Mesenchymal stem cell (in vitro differentiated cells and primary cell): Measurements from ENCODE around the gene ACTN3.

Experiments
- DNase-seq: peaks from one replicate; pipeline ENCODE4 v3.0.0-alpha.2; 2013
- H2AFZ ChIP-seq: one replicate; pipeline ENCODE4 v1.6.1; 2013; ENCODE audit warnings: low read depth, mild to moderate bottlenecking, control low read depth, inconsistent platforms, low read length, moderate library complexity
- H2AK5ac ChIP-seq: 2 replicates; pipeline ENCODE4 v1.6.1; 2013; ENCODE audit warnings: low read length, moderate library complexity, mild to moderate bottlenecking, inconsistent platforms; ENCODE audit not compliant: severe bottlenecking
- H2BK120ac ChIP-seq: one replicate; pipeline ENCODE4 v1.6.1; 2013; ENCODE audit warnings: low read depth, mild to moderate bottlenecking, inconsistent platforms, low read length, moderate library complexity
- H2BK12ac ChIP-seq, 2 experiments: one replicate each; pipeline ENCODE4 v1.6.1; 2013; ENCODE audit warnings: inconsistent platforms in 2 of 2, low read length in 2 of 2, mild to moderate bottlenecking in 2 of 2, moderate library complexity in 2 of 2, control low read depth in 1 of 2
- H2BK15ac ChIP-seq: one replicate; pipeline ENCODE4 v1.6.1; 2013; ENCODE audit warnings: mild to moderate bottlenecking, low read depth, inconsistent platforms; ENCODE audit not compliant: poor library complexity, severe bottlenecking
- H2BK5ac ChIP-seq: 2 replicates; pipeline ENCODE4 v1.6.1; 2013; ENCODE audit warnings: low read depth, mild to moderate bottlenecking, low read length, control low read depth, inconsistent platforms; ENCODE audit not compliant: poor library complexity, severe bottlenecking
- H3K14ac ChIP-seq, 2 experiments: one replicate each; pipeline ENCODE4 v1.6.1; 2013; ENCODE audit warnings: inconsistent platforms in 2 of 2, low read length in 2 of 2, control low read depth in 1 of 2, mild to moderate bottlenecking in 1 of 2, moderate library complexity in 1 of 2
- H3K18ac ChIP-seq, 2 experiments: one replicate each; pipeline ENCODE4 v1.6.1; 2013; ENCODE audit warnings: inconsistent platforms in 2 of 2, low read length in 2 of 2, control low read depth in 1 of 2, low read depth in 1 of 2, mild to moderate bottlenecking in 1 of 2
- H3K23ac ChIP-seq, 2 experiments: one replicate each; pipeline ENCODE4 v1.6.1; 2013; ENCODE audit warnings: inconsistent platforms in 2 of 2, low read length in 2 of 2, mild to moderate bottlenecking in 2 of 2, moderate library complexity in 2 of 2, control low read depth in 1 of 2
- H3K27ac ChIP-seq: 2 replicates; pipeline ENCODE4 v1.5.1; 2013; ENCODE audit warnings: mild to moderate bottlenecking, moderate library complexity, low read length, control low read depth, inconsistent platforms; ENCODE audit not compliant: poor library complexity, severe bottlenecking
- H3K27me3 ChIP-seq, 2 experiments: 2 replicates each; pipeline versions ENCODE4 v1.6.1 to v1.7.0; 2013; ENCODE audit warnings: low read length in 2 of 2, mild to moderate bottlenecking in 2 of 2, moderate library complexity in 2 of 2, control low read depth in 1 of 2, inconsistent platforms in 1 of 2; ENCODE audit not compliant: control insufficient read depth in 1 of 2, insufficient read depth in 1 of 2
- H3K36me3 ChIP-seq, 2 experiments: 2 replicates each; pipeline versions ENCODE4 v1.6.1 to v1.7.0; 2013; ENCODE audit warnings: low read length in 2 of 2, control low read depth in 1 of 2, inconsistent platforms in 1 of 2, low read depth in 1 of 2, mild to moderate bottlenecking in 1 of 2; ENCODE audit not compliant: insufficient read depth in 2 of 2, control insufficient read depth in 1 of 2
- H3K4ac ChIP-seq, 2 experiments: one replicate each; pipeline ENCODE4 v1.6.1; 2013; ENCODE audit warnings: inconsistent platforms in 2 of 2, low read length in 2 of 2, mild to moderate bottlenecking in 2 of 2, moderate library complexity in 2 of 2, control low read depth in 1 of 2, low read depth in 1 of 2
- H3K4me1 ChIP-seq: 2 replicates; pipeline ENCODE4 v1.6.1; 2013; ENCODE audit warnings: low read depth, low read length, control low read depth; ENCODE audit not compliant: control insufficient read depth, insufficient read depth
- H3K4me2 ChIP-seq: 2 replicates; pipeline ENCODE4 v1.6.1; 2013; ENCODE audit warnings: low read length, mild to moderate bottlenecking, inconsistent platforms; ENCODE audit not compliant: poor library complexity, severe bottlenecking
- H3K4me3 ChIP-seq, 2 experiments: 2 replicates each; pipeline versions ENCODE4 v1.5.1 to v1.7.0; 2013; ENCODE audit warnings: low read length in 2 of 2, mild to moderate bottlenecking in 2 of 2, control low read depth in 1 of 2, low read depth in 1 of 2; ENCODE audit not compliant: insufficient read depth in 1 of 2
- H3K79me1 ChIP-seq: replicated peaks from 2 replicates; pipeline ENCODE4 v1.6.1; 2013; ENCODE audit warnings: mild to moderate bottlenecking, control low read depth, low read length, inconsistent platforms; ENCODE audit not compliant: poor library complexity, severe bottlenecking
- H3K9ac ChIP-seq: 2 replicates; pipeline ENCODE4 v1.7.0; 2013; ENCODE audit warnings: mild to moderate bottlenecking, low read length, moderate library complexity
- H3K9me3 ChIP-seq: 2 replicates; pipeline ENCODE4 v1.7.0; 2013; ENCODE audit warnings: mild to moderate bottlenecking, low read length; ENCODE audit not compliant: control insufficient read depth
- H4K8ac ChIP-seq: one replicate; pipeline ENCODE4 v1.6.1; 2013; ENCODE audit warnings: inconsistent platforms, mild to moderate bottlenecking, low read length, moderate library complexity
- H4K91ac ChIP-seq: one replicate; pipeline ENCODE4 v1.6.1; 2013; ENCODE audit warnings: mild to moderate bottlenecking, low read length, inconsistent platforms
- WGBS: methylation state at CpG from one replicate; pipeline ENCODE4 v1.1.7; 2013; ENCODE audit warnings: mixed read lengths; 5-methylcytosine and 5-hydroxymethylcytosine counted together

ACTN3 gene

GRCh38 chr11:66592457-66593302 lies 46.0 kb downstream of the ACTN3 start, which contains the start of the genes CCDC87 and CCS:
TSS of gene CCDC87 (minus strand) at chr11:66593063. CDS start at chr11:66593015, 48 bp downstream.
TSS of gene CCS (plus strand) at chr11:66593185. CDS start at chr11:66593262, 77 bp downstream.
- no peaks in the 10 kb centered on the region for H3K27me3 ChIP-seq
- H2AK5ac ChIP-seq: peak within 1 kb of the TSS; percentile 23
- H2AFZ ChIP-seq: peak within 1 kb of the TSS; percentile 94
- H3K27ac ChIP-seq: no peak within 1 kb of the TSS
- peak within 1 kb of the TSS; percentile 73 to 95 for H3K18ac ChIP-seq
- H3K4me2 ChIP-seq: peak within 1 kb of the TSS; percentile 86
- no peak within 1 kb of the TSS for H2BK5ac ChIP-seq
- H4K91ac ChIP-seq: peak within 1 kb of the TSS; percentile 14
- peaks cover 28% of the 10 kb centered on the region for H3K79me1 ChIP-seq
- H3K4ac ChIP-seq: peak within 1 kb of the TSS in 1 of 2 experiments; percentile 89
- peak within 1 kb of the TSS in 1 of 2 experiments; percentile 94 for H3K14ac ChIP-seq
- H3K36me3 ChIP-seq: peaks cover 5 to 9% of the 10 kb centered on the region in 2 experiments
- H3K9ac ChIP-seq: peak within 1 kb of the TSS; percentile 93
- no peak within 1 kb of the TSS for H2BK15ac ChIP-seq
- 16% methylated on average over 68 of the region's 68 CpGs for WGBS
- H2BK120ac ChIP-seq: peak within 1 kb of the TSS; percentile 27
- peak within 1 kb of the TSS; percentile 89 for H4K8ac ChIP-seq
- peak; percentile 96 for DNase-seq
- H3K9me3 ChIP-seq: no peaks in the 10 kb centered on the region
- H3K4me3 ChIP-seq: peak within 1 kb of the TSS; percentile 67 to 92
- H3K4me1 ChIP-seq: peaks cover 15% of the 10 kb centered on the region
- peak within 1 kb of the TSS in 1 of 2 experiments; percentile 29 for H3K23ac ChIP-seq
- H2BK12ac ChIP-seq: peak within 1 kb of the TSS in 1 of 2 experiments; percentile 38

- H3K18ac ChIP-seq: peak overlapping the region; percentile 73 to 95
- peak overlapping the region; percentile 94 for H2AFZ ChIP-seq
- peak overlapping the region; percentile 93 for H3K9ac ChIP-seq
- no peak overlapping the region for H2BK5ac ChIP-seq
- no peak overlapping the region for H2BK15ac ChIP-seq
- WGBS: 21% methylated on average over 12 of the region's 12 CpGs
- peaks cover 28% of the 10 kb centered on the region for H3K79me1 ChIP-seq
- H4K91ac ChIP-seq: no peak overlapping the region
- peak overlapping the region; percentile 27 for H2BK120ac ChIP-seq
- H3K4me2 ChIP-seq: peak overlapping the region; percentile 86
- H3K4ac ChIP-seq: peak overlapping the region in 1 of 2 experiments; percentile 89
- H3K23ac ChIP-seq: no peak overlapping the region
- H3K14ac ChIP-seq: peak overlapping the region in 1 of 2 experiments; percentile 94
- peaks cover 15% of the 10 kb centered on the region for H3K4me1 ChIP-seq
- no peaks in the 10 kb centered on the region for H3K9me3 ChIP-seq
- H3K4me3 ChIP-seq: peak overlapping the region; percentile 67 to 92
- H3K27ac ChIP-seq: no peak overlapping the region
- H3K27me3 ChIP-seq: no peaks in the 10 kb centered on the region
- DNase-seq: no peak
- H4K8ac ChIP-seq: peak overlapping the region; percentile 89
- H3K36me3 ChIP-seq: peaks cover 5 to 9% of the 10 kb centered on the region in 2 experiments
- no peak overlapping the region for H2AK5ac ChIP-seq
- no peak overlapping the region for H2BK12ac ChIP-seq
Measured at GRCh38 chr11:66593303-66593635, 46.6 kb downstream of the ACTN3 start.

GRCh38 chr11:66593650-66594049 lies 46.9 kb downstream of the ACTN3 start:
- no peak overlapping the region for H2BK15ac ChIP-seq
- peaks cover 28% of the 10 kb centered on the region for H3K79me1 ChIP-seq
- peak overlapping the region; percentile 67 to 92 for H3K4me3 ChIP-seq
- 76% methylated on average over 7 of the region's 7 CpGs for WGBS
- H2BK120ac ChIP-seq: no peak overlapping the region
- H3K4ac ChIP-seq: no peak overlapping the region
- no peak overlapping the region for H2BK5ac ChIP-seq
- no peaks in the 10 kb centered on the region for H3K9me3 ChIP-seq
- no peak overlapping the region for H2AFZ ChIP-seq
- H3K18ac ChIP-seq: peak overlapping the region in 1 of 2 experiments; percentile 95
- peak overlapping the region in 1 of 2 experiments; percentile 29 for H3K23ac ChIP-seq
- peak overlapping the region; percentile 14 for H4K91ac ChIP-seq
- peak overlapping the region; percentile 93 for H3K9ac ChIP-seq
- no peaks in the 10 kb centered on the region for H3K27me3 ChIP-seq
- H3K14ac ChIP-seq: peak overlapping the region in 1 of 2 experiments; percentile 94
- H2BK12ac ChIP-seq: no peak overlapping the region
- no peak for DNase-seq
- peak overlapping the region; percentile 23 for H2AK5ac ChIP-seq
- H3K4me1 ChIP-seq: peaks cover 15% of the 10 kb centered on the region
- H3K27ac ChIP-seq: no peak overlapping the region
- no peak overlapping the region for H4K8ac ChIP-seq
- H3K36me3 ChIP-seq: peaks cover 5 to 9% of the 10 kb centered on the region in 2 experiments
- peak overlapping the region; percentile 86 for H3K4me2 ChIP-seq

GRCh38 chr11:66595245-66595904 lies 48.7 kb downstream of the ACTN3 start:
- 70% methylated on average over 5 of the region's 5 CpGs for WGBS
- Histone ChIP-seq H3K23ac (peak overlapping the region in 1 of 2 experiments; percentile 18), H3K27me3 (no peaks in the 10 kb centered on the region), H2AFZ (no peak overlapping the region), H3K14ac (peak overlapping the region in 1 of 2 experiments; percentile 41), H2BK15ac (no peak overlapping the region), H4K8ac (no peak overlapping the region), H2BK12ac (no peak overlapping the region), H2AK5ac (no peak overlapping the region), H3K4me1 (peaks cover 21% of the 10 kb centered on the region), H3K9ac (peak overlapping the region; percentile 34), H3K4me3 (peak overlapping the region in 1 of 2 experiments; percentile 60), H3K4me2 (no peak overlapping the region), H4K91ac (peak overlapping the region; percentile 63), H3K36me3 (peaks cover 21 to 23% of the 10 kb centered on the region in 2 experiments), H3K4ac (no peak overlapping the region), H3K9me3 (no peaks in the 10 kb centered on the region), H3K27ac (no peak overlapping the region), H3K18ac (no peak overlapping the region), H3K79me1 (peaks cover 39% of the 10 kb centered on the region), H2BK5ac (no peak overlapping the region), H2BK120ac (no peak overlapping the region)
- peak; percentile 84 for DNase-seq
